ENCODE data around the gene TBC1D8. TPM values are rescaled to one million over a fixed set of nuclear protein-coding genes. Genes with fewer than 3 reads are reported as not detected.

Gene TBC1D8
- total RNA-seq, 1 donor from 2014 or later: 18.6 TPM

DNA sequence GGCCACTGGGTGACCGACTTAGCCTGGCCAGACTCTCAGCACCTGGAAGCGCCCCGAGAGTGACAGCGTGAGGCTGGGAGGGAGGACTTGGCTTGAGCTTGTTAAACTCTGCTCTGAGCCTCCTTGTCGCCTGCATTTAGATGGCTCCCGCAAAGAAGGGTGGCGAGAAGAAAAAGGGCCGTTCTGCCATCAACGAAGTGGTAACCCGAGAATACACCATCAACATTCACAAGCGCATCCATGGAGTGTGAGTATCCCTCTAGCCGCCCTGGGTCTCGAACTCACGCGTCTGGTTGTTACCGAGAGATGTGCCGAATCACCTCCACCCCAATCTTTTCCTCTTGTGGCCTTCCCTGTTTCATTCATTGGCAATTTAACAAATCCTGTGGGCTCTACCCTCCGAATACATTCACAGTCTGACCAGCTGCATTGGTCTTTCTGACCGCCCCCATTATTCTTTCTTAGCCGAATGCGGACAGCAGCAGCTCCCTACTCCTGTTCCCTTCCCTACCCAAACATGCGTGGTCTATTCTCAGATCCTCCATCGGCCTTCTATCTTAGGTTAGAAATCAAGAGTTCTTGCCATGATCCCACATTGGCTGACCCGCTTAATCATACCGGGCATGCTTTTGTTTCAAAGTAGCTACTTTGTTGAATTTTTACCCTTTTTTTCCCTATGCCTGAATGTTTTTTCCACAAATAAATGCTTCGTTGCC, 148.5 kb downstream of the TBC1D8 start:
- peak; percentile 39 for DNase-seq (ENCODE audit: low read depth)

GRCh38 chr2:101001691-101002561, 149.3 kb downstream of the TBC1D8 start, which contains the start of gene RPL31:
RPL31 (plus strand) TSS chr2:101002289; CDS start chr2:101002702, 413 bp downstream.
- DNase-seq (ENCODE audit: low read depth): peak; percentile 98

GRCh38 chr2:100999995-101000394, 151.2 kb downstream of the TBC1D8 start:
- DNase-seq (ENCODE audit: low read depth): no peak

DNA sequence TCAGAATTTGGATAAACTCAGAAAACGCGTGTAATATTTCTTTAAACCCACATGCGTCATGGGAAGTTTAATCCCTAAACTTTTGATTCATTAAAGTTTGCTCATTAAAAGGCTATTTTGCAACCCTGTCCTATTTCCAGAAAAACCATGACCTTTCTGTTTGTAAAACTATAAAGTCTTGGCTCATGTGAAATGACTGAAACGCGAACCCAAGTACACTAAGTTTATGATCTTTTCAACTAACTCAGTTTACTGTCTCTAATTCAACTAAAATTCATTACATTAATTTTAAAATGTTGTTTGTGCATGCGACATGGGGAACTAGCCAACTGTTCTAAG, 153.0 kb downstream of the TBC1D8 start:
- no peak for DNase-seq (ENCODE audit: low read depth)

- DNase-seq (ENCODE audit: low read depth): no peak
Observed at GRCh38 chr2:100997509-100998234, 153.5 kb downstream of the TBC1D8 start.

DNA sequence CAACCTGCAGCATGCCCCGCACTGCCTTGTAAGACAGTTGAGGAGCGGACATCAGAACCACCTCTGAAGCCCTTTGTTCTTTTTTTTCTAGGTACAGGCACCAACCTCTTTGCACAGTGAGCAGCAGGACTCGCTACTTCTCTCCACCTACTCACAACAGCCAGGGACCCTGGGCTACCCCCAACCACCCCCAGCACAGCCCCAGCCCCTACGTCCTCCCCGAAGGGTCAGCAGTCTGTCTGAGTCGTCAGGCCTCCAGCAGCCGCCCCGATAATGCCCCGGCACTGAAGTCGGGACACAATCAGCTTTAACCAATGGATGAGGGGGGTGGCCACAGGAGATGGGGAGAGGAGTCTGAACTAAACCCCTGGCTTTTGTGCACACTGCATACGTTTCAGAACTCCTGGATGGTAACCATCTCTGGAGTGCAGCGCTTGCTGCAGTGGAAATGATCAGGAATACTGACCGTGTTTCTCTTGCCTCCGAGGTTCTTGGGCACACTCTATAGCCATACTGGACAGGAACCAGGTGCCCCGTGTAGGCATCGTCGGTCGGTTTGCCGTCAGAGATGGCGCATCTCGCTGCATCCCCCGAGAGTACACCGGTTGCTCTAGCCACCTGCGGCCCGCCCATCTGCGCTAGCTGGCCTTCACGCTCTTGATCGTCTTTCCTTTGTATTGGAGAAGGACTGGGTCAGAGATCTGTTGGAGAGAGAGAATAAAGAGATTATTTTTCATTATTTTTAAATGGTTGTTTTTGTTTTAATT, 155.7 kb downstream of the TBC1D8 start:
- DNase-seq (ENCODE audit: low read depth): no peak

GRCh38 chr2:100993294-100993693, 157.9 kb downstream of the TBC1D8 start:
- DNase-seq (ENCODE audit: low read depth): no peak

DNA sequence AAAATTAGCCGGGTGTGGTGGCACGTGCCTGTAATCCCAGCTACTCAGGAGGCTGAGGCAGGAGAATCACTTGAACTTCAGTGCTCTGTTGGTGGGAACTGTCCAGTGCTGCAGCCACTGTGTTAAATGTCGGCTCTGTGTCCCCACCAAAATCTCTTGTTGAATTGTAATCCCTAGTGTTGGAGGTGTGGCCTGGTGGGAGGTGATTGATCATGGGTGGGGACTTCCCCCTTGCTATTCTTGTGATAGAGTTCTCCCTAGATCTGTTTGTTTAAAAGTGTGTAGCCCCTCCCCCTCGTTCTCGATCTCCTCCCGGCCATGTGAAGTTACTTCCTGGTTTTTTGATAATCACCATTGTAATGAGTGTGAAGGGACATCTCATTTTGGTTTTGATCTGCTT, 158.9 kb downstream of the TBC1D8 start:
- DNase-seq (ENCODE audit: low read depth): no peak

DNA sequence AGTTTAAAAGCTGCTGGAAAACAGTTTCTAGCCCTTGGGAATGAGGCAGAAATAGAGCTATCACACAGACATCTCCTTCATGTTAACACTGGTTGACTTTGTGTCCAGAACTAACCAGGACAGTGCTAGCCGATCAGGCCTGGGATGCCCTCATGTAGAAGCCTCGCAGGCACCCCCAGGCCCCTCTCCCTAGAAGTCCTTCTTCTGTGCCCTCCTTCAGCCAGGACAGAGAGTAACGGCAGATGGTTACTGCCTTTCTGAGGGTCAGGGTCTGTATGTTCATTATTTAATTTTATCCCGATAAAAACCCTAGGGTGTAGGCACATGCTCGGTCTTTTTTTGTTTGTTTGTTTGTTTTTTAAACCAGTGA, 159.8 kb downstream of the TBC1D8 start:
- DNase-seq (ENCODE audit: low read depth): no peak

DNA sequence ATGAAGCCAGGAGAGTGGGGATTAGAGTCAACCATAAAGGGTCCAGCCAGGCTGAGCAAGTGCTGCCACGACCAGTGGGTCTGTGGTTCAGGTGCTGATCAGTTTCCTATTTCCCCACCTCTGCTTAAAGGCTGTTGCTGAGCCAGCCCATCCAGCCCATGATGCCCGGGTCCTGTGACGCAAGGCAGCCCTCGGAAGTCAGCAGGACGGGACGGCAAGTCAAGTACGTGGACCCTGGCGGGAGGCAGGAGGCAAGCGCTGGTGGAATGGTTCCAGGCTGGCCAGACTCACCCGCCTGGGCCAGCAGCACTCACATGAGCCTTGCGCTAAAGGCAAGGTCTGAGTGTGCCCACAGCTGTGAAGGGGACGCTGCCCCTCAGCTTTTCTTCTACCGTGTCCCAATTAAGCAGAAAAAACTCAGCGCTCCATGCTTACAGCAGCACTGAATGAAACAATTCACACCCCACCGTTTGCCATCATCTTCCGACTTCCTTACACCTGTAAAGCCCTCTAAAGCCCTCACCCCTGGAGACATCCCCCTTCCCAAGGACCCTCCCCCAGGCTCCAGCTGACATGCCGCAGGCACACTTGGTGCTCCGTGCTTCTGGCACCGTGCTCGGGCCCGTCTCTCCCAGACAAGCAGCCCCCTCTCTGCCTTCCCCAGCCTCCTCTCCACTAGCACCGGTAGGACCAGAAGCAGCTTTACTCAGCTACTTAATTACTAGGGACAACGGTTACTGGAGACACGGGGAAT, 160.4 kb downstream of the TBC1D8 start:
- no peak for DNase-seq (ENCODE audit: low read depth)

GRCh38 chr2:100990166-100990565, 161.0 kb downstream of the TBC1D8 start:
- no peak for DNase-seq (ENCODE audit: low read depth)

- DNase-seq (ENCODE audit: low read depth): no peak
Observed at GRCh38 chr2:100989666-100990065, 161.5 kb downstream of the TBC1D8 start.

DNA sequence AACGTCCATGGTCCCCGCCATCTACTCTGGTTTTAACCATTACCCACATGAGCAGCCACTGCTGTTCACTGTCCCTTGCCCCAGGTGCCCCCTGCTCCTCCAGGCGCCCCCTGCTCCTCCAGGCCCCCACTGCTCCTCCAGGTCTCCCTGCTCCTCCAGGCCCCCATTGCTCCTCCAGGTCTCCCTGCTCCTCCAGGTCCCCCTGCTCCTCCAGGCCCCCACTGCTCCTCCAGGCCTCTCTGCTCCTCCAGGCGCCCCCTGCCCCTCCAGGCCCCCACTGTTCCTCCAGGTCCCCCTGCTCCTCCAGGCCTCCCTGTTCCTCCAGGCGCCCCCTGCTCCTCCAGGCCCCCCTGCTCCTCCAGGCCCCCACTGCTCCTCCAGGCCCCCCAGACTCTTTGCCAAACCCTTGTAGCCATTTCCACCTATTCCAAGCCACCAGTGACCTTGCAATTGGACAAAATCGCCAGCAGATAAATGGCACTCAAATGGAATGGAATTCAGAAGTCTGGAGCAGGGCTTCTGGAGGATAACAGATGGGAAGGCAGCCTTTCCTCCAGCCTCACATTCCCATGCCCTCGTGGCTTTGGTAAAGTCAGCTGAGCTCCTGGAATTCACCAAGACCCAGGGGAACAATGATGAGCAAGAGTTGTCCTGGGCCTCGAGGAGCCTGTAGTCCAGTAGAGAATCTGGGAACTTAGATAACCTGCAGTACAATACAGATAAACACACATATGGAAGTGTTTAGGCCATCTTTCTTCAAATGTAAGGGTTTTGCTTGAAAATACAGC, 162.4 kb downstream of the TBC1D8 start:
- peak; percentile 95 for DNase-seq (ENCODE audit: low read depth)

DNA sequence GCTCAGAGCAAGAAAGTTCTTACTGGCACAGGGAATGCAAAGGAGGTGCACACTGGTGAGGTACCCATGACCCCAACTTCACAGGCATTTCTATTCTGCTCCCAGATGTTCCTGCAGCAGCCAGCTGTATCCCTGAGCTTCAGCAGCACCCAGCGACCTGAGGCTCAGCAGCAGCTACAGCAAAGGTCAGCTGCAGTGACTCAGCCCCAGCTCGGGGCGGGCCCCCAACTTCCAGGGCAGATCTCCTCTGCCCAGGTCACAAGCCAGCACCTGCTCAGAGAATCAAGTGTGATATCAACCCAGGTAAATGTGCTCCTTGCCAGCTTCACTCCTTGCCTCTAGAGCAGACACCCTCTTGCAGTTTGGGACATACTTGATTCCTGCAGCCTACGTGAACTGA, 163.2 kb downstream of the TBC1D8 start:
- DNase-seq (ENCODE audit: low read depth): no peak

DNA sequence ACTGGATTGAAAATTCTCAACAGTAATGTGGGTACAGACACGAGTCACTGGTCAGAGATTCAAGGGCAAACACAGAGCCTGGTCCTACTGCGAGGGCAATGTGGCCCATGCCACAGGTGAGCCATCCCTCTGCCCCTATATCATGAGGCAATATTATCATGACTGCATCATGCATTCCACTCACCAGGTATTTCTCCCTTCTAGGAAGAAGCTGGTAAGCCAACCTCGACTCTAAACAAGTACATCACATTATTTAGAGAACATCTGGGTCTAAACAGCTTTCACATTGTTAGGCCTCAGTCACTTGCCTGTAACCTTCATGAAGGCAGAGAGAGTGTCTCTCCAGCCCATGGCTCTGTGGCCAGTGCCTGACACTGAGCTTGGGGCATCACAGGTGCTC, 163.6 kb downstream of the TBC1D8 start:
- DNase-seq (ENCODE audit: low read depth): no peak

DNA sequence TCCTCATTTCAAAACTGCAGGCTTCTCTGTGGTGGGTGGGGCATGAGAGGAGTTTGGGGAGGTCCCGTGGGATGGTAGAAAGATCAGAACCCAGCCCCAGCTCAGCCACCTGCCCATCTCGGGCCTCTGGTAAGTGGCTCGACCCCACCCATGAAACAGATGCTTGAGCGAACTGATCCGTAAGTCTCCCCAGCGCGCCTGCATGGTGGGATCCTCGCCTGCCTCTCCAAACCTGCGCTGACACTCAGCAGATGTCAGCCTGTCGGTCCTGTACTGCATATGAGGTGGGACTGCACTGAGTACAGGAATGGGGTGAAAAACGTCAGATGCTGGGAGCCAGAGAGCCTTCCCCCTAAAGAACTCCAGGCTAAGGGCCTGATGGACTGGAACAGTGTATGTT, 165.0 kb downstream of the TBC1D8 start:
- DNase-seq (ENCODE audit: low read depth): no peak

- DNase-seq (ENCODE audit: low read depth): peak; percentile 72
Observed at GRCh38 chr2:100984892-100985307, 166.3 kb downstream of the TBC1D8 start.

GRCh38 chr2:100983684-100984310, 167.4 kb downstream of the TBC1D8 start:
- DNase-seq (ENCODE audit: low read depth): no peak

GRCh38 chr2:100983201-100983600, 168.0 kb downstream of the TBC1D8 start:
- DNase-seq (ENCODE audit: low read depth): no peak
